PC-9 (cell line): Measurements from ENCODE around the gene MOB4.

ENCODE experiments used
- EZH2 ChIP-seq: fragments of 200-600 bp; sonication (generic); IDR thresholded peaks from 2 replicates; pipeline ENCODE4 v1.8.0; 2017; ENCODE audit warnings: antibody characterized with exemption, low read depth
- TF ChIP-seq, protein P1 (sequence below): fragments of 200-600 bp; sonication (generic); conservative IDR thresholded peaks from 2 replicates; pipeline ENCODE4 v1.6.1; 2017; ENCODE audit warnings: mixed run types, antibody characterized with exemption, mild to moderate bottlenecking, moderate library complexity

DNA sequence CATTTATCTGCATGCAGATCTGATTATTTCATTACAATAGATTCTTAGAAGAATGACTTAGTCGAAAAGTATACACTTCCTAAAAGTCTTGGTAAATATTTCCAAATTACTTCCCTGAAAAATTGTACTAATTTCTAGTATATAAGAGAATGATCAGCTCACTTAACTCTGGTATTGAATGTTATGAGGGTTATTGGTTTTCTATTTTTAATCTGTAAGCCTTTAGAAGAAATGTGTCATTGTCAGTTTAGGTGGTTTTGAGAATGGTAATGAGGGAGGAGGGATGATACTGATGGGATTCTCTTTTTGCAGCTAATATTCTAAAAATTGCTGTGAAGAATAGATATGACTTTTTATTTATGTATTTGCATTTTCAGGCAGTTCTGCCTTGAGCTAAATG is 23.9 kb downstream of the MOB4 start:
- TF ChIP-seq, protein P1, sequence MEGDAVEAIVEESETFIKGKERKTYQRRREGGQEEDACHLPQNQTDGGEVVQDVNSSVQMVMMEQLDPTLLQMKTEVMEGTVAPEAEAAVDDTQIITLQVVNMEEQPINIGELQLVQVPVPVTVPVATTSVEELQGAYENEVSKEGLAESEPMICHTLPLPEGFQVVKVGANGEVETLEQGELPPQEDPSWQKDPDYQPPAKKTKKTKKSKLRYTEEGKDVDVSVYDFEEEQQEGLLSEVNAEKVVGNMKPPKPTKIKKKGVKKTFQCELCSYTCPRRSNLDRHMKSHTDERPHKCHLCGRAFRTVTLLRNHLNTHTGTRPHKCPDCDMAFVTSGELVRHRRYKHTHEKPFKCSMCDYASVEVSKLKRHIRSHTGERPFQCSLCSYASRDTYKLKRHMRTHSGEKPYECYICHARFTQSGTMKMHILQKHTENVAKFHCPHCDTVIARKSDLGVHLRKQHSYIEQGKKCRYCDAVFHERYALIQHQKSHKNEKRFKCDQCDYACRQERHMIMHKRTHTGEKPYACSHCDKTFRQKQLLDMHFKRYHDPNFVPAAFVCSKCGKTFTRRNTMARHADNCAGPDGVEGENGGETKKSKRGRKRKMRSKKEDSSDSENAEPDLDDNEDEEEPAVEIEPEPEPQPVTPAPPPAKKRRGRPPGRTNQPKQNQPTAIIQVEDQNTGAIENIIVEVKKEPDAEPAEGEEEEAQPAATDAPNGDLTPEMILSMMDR = no peak
- no peak for TF ChIP-seq EZH2
